HG03066 (cell line): ENCODE measurements around the gene TBX18.

Experiments used
- ATAC-seq: cut with Tn5 transposase; IDR thresholded peaks from one replicate; pipeline ENCODE4 v1.9.1; 2021; ENCODE audit warnings: low read depth; ENCODE audit not compliant: unreplicated experiment

TBX18 gene

DNA sequence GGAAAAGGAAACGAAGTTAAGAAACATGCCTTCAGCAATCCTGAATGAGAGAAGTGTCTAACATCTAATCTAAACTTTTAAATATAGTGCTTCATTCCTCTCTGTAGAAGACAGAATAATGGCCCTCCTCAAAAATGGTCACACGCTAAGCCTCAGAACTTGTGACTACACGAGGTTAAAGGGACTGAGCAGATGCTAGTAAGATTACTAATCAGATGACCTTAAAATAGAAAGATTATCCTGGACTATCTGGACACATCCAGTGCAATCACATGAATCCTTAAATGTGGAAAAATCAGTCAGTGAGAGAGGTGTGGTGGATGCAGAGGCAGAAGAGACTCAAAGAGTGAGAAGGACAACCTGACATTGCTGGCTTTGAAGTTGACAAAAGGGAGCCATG lies 126.1 kb downstream of the TBX18 start:
- ATAC-seq = no peak
